GM10266 (cell line): ENCODE measurements around the gene WFDC1.

Experiments used
- DNase-seq: peaks from one replicate; pipeline ENCODE4 v3.0.0; 2012; ENCODE audit errors: extremely low spot score
- TF ChIP-seq, protein P1 (sequence below): IDR thresholded peaks from 2 replicates; pipeline ENCODE4 v1.5.1; 2012; ENCODE audit warnings: mild to moderate bottlenecking, low read depth; ENCODE audit not compliant: control insufficient read depth, insufficient read depth; ENCODE audit errors: missing control alignments

The WFDC1 gene

DNA sequence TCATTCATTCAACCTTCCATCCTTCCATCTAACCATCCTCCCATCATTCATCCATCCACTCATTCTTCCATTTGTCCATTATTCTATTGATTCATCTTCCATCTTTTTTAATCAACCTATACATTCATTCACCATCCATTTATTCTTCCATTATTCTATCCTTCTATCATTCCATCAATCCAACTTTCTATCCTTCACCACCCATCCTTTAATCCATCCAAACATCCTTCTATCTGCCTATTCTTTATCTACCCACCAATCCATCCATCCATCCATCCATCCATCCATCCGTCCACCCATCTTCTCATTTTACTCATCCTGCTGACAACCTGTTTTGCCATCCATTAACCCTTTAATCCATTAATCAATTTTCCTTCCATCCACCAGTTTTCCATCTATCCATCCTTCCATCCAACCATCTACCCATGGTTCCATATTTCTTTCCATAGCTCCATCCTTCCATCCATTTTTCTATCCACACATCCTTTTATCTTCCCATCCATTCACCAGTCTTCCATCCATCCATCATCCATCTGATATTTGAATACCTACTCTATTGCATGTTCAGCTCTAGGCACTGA lies 21.8 kb upstream of the WFDC1 start:
- no peak for DNase-seq
- TF ChIP-seq, protein P1, sequence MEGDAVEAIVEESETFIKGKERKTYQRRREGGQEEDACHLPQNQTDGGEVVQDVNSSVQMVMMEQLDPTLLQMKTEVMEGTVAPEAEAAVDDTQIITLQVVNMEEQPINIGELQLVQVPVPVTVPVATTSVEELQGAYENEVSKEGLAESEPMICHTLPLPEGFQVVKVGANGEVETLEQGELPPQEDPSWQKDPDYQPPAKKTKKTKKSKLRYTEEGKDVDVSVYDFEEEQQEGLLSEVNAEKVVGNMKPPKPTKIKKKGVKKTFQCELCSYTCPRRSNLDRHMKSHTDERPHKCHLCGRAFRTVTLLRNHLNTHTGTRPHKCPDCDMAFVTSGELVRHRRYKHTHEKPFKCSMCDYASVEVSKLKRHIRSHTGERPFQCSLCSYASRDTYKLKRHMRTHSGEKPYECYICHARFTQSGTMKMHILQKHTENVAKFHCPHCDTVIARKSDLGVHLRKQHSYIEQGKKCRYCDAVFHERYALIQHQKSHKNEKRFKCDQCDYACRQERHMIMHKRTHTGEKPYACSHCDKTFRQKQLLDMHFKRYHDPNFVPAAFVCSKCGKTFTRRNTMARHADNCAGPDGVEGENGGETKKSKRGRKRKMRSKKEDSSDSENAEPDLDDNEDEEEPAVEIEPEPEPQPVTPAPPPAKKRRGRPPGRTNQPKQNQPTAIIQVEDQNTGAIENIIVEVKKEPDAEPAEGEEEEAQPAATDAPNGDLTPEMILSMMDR: no peak

DNA sequence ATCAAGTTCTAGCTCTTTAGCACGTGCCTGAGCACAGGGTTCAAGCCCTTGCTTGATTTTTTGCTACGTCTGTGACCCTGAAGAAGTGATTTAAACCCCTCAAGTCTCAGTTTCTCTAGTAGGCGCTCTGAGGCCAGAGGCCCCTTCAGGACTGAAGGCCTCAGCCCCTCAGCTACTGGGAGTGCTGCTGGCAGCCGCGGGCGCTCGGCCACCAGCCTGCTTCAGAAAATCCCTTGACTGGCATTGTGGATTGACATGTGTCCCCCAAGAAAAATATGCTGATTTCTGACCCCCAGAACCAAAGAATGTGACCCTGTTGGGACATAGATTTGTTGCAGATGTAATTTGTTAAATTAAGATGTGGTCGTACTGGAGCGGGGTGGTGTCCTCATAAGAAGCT lies 20.2 kb upstream of the WFDC1 start:
- TF ChIP-seq, protein P1: no peak
- DNase-seq: no peak

DNA sequence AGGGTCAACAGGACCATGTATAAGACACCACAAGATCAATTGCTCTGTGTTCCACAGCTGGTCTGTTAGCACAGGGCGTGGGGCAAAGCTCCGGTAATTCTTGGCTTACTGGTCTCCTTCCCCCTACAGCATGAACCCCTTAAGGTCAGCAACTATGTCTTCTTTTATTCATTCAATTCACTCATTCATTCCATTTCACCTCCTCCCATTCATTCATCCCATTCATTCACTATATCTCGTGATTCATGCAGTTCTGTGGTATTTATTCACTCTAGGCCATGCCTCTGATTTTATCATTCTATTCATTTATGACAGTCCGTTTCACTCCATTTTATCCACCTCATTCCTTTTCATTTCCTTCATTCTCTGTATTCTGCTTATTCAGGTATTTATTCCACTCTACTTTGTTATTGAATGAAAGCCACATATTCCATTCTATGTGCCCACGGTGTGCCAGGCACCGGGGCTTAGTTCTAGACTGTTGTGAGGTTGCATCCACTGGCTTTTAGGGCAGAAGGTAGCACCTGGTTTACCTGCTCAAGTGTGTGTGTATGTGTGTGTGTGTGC lies 19.0 kb upstream of the WFDC1 start:
- DNase-seq: no peak
- TF ChIP-seq, protein P1: no peak

DNA sequence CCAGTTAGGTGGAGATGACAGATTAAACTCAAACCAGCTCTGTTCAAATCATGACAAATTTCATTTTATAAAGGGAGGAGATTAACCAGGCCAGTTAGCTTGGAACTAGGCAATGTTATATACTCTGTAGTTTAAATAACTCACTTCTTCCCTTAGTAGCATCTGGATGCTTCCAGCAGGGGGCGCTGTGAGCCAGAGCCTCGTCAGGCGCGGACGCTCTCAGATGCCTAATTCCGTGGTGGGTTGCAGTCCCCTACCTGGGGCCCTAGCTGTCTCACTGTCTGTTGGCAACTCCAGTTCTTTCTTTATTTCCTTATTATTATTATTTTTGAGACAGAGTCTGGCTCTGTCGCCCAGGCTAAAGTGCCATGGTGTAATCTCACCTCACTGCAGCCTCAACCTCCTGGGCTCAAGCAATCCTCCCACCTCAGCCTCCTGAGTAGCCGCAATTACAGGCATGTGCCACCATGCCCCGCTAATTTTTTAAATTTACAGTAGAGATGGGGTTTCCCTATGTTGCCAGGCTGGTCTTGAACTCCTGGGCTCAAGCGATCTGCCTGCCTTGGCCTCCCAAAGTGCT lies 17.3 kb upstream of the WFDC1 start:
- DNase-seq: peak; percentile 67
- TF ChIP-seq, protein P1: peak; percentile 85

DNA sequence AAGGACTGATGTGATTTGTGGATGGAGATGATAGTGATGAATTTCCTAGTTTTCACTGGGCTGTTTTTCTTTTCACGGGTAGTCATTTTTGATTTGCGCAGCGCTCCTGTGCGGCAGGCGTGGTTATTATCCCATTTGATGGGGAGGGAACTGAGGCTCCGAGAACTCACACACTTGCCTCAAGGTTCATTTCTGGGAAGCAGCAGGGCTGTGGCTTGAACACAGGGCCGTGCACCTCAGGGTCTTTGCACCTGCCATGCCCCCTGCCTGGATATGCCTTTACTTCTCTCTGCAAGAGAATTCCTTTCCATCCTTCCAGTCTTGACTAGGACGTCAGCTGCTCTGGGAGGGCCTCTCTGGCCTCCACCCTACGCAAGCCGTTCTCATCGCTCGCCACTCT lies 16.3 kb upstream of the WFDC1 start:
- no peak for DNase-seq
- TF ChIP-seq, protein P1: no peak

DNA sequence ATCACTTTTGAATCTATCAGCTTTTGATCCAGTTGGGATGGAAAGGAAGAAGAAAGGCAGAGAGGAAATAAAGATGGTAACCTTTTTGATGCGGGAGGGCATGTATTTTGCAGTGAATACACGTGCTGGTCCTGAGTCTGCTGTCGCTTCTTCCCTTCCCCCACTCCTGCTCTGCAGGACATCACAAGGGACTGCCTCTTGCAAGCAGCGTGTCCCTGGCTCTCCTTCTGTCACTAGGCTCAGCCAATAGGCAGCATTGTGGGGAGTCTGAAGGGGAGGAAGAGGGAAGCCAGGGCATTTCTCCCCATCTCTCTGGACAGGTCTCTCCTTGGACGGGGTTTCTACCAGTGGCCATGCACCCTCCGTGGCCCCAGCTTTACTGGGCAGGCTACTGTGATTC lies 15.7 kb upstream of the WFDC1 start:
- DNase-seq: no peak
- TF ChIP-seq, protein P1: no peak

DNA sequence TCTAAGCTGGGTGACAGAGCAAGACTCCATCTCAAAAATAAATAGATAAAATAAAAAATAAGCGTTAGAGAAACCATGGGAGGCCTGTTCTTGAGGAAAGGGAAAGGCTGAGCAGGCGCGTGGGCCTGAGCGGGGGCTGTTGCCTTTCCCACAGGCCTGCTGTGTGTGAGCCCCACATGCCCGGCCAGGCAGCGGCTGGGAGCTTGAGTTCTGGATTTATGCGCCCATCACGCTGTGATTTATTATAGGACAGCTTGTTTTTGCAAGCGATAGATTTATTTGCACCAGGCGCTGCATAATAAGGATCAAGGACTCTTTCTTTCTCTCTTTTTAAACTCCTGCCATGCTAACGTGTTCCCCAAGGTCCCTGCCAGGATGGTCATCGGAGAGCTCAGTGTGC lies 14.8 kb upstream of the WFDC1 start:
- TF ChIP-seq, protein P1: no peak
- no peak for DNase-seq
